SH-SY5Y (cell line): ENCODE measurements around the gene ZNF740.

Experiments
- GATA2 ChIP-seq: IDR thresholded peaks from 2 replicates; pipeline ENCODE4 v1.6.1; 2011; ENCODE audit warnings: mild to moderate bottlenecking, low read depth, low read length
- GATA3 ChIP-seq: IDR thresholded peaks from 2 replicates; pipeline ENCODE4 v1.6.1; 2011; ENCODE audit warnings: low read depth, mild to moderate bottlenecking, low read length, moderate library complexity

ZNF740 gene

GRCh38 chr12:53187145-53187899 is 6.8 kb downstream of the ZNF740 start:
- no peak for TF ChIP-seq GATA3

GRCh38 chr12:53190108-53190729 is 9.7 kb downstream of the ZNF740 start:
- TF ChIP-seq GATA2 (no peak), GATA3 (no peak)

- TF ChIP-seq GATA2 = no peak
- TF ChIP-seq GATA3 = no peak
Observed at GRCh38 chr12:53191096-53191884, 10.8 kb downstream of the ZNF740 start.

- TF ChIP-seq GATA2 (no peak), GATA3 (no peak)
Observed at GRCh38 chr12:53191885-53192530, 11.5 kb downstream of the ZNF740 start.

- TF ChIP-seq GATA3 (no peak), GATA2 (no peak)
Observed at GRCh38 chr12:53192531-53193021, 12.1 kb downstream of the ZNF740 start.

GRCh38 chr12:53193040-53193439 is 12.5 kb downstream of the ZNF740 start:
- no peak for TF ChIP-seq GATA2
- TF ChIP-seq GATA3 = no peak

GRCh38 chr12:53193985-53194716 is 13.6 kb downstream of the ZNF740 start:
- TF ChIP-seq GATA3 = no peak

GRCh38 chr12:53194973-53195372 is 14.5 kb downstream of the ZNF740 start:
- no peak for TF ChIP-seq GATA3
- TF ChIP-seq GATA2 = no peak

GRCh38 chr12:53195516-53196420 is 15.2 kb downstream of the ZNF740 start:
- TF ChIP-seq GATA3 (no peak), GATA2 (no peak)

GRCh38 chr12:53196486-53196885 is 16.0 kb downstream of the ZNF740 start:
- TF ChIP-seq GATA2 = no peak
- no peak for TF ChIP-seq GATA3

- no peak for TF ChIP-seq GATA3
- TF ChIP-seq GATA2 = no peak
Observed at GRCh38 chr12:53197011-53197640, 16.6 kb downstream of the ZNF740 start.

GRCh38 chr12:53198486-53199110 is 18.1 kb downstream of the ZNF740 start:
- TF ChIP-seq GATA2 = no peak
- no peak for TF ChIP-seq GATA3
